SK-N-MC (cell line): ENCODE measurements around the gene SPRING1.

Experiments
- DNase-seq: peaks from one replicate; pipeline ENCODE4 v3.0.0-alpha.2; 2011; ENCODE audit warnings: low read depth, low spot score
- H3K27ac ChIP-seq: fragments of 200-600 bp; sonication (generic); 2 replicates; pipeline ENCODE4 v1.5.1; 2016; ENCODE audit warnings: mixed run types
- H3K36me3 ChIP-seq: fragments of 200-600 bp; sonication (generic); 2 replicates; pipeline ENCODE4 v1.6.1; 2017; ENCODE audit warnings: antibody characterized with exemption, low read length, mixed read lengths; ENCODE audit not compliant: insufficient read depth
- H3K4me3 ChIP-seq: fragments of 200-600 bp; sonication (generic); 2 replicates; pipeline ENCODE4 v1.5.1; 2016
- H3K9ac ChIP-seq: fragments of 200-600 bp; sonication (generic); 2 replicates; pipeline ENCODE4 v1.8.0; 2017; ENCODE audit warnings: mixed run types, mixed read lengths; ENCODE audit not compliant: insufficient read length
- H3K9me3 ChIP-seq: fragments of 200-600 bp; sonication (generic); 2 replicates; pipeline ENCODE4 v1.6.1; 2017; ENCODE audit warnings: low read depth, mild to moderate bottlenecking, antibody characterized with exemption, low read length, moderate library complexity, mixed read lengths
- EZH2 ChIP-seq: fragments of 200-600 bp; sonication (generic); IDR thresholded peaks from one replicate; pipeline ENCODE4 v1.6.1; 2017; ENCODE audit warnings: antibody characterized with exemption
- FOXP2 ChIP-seq: optimal IDR thresholded peaks from 2 replicates; pipeline ENCODE3; 2011; ENCODE audit warnings: mild to moderate bottlenecking, moderate library complexity; ENCODE audit not compliant: insufficient read depth; ENCODE audit errors: extremely low read length, control extremely low read depth
- POLR2AphosphoS5 ChIP-seq: IDR thresholded peaks from 2 replicates; pipeline ENCODE4 v1.6.1; 2012; ENCODE audit warnings: mild to moderate bottlenecking, low read depth, low read length, borderline replicate concordance

The SPRING1 gene

DNA sequence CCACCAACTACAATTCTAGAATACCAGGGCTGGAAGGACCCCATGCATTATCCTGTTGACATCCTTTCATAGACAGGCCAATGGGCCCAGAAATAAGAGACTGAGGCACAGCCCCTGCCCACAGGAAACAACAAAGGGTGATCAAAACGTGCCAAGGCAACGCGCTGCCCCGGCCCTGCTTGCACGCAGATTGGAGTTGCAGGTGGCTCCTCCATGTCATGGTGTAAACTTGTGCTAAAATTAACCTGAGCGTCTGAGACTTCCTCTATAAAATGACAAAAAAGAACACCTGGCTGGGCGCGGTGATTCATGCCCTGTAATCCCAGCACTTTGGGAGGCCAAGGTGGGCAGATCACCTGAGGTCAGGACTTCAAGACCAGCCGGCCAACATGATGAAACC lies 30.1 kb downstream of the SPRING1 start:
- no peak for DNase-seq
- H3K27ac ChIP-seq, result no peak overlapping the region
- no peak overlapping the region for H3K4me3 ChIP-seq
- no peak overlapping the region for H3K9ac ChIP-seq
- TF ChIP-seq POLR2AphosphoS5 (no peak), EZH2 (no peak), FOXP2 (no peak)
- no peaks in the 10 kb centered on the region for H3K9me3 ChIP-seq
- no peaks in the 10 kb centered on the region for H3K36me3 ChIP-seq

- H3K4me3 ChIP-seq, result no peak overlapping the region
- no peak overlapping the region for H3K9ac ChIP-seq
- H3K9me3 ChIP-seq, result no peaks in the 10 kb centered on the region
- H3K27ac ChIP-seq, result no peak overlapping the region
- DNase-seq, result no peak
- no peaks in the 10 kb centered on the region for H3K36me3 ChIP-seq
- no peak for TF ChIP-seq POLR2AphosphoS5
- TF ChIP-seq FOXP2, result no peak
- no peak for TF ChIP-seq EZH2
Measured at GRCh38 chr12:116703214-116703795, 34.6 kb downstream of the SPRING1 start.

DNA sequence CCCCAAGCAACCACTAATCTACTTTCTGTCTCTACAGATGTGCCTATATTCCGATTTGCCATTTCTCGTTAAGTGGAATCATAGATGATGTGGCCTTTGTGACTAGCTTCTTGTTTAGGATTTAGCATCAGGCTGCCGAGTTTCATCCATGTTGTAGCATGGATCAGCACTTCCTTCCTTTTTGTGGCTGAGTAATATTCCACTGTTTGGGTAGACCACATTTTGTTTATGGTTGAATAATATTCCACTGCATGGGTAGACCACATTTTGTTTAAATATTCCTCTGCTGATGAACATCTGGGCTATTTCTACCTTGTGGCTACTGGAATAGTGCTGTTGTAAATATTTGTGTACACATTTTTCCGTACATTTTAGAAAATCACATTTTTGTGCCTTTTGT lies 36.4 kb downstream of the SPRING1 start:
- DNase-seq, result no peak
- TF ChIP-seq POLR2AphosphoS5 (no peak), FOXP2 (no peak), EZH2 (no peak)

GRCh38 chr12:116700066-116700465 lies 37.8 kb downstream of the SPRING1 start:
- Histone ChIP-seq H3K36me3 (no peaks in the 10 kb centered on the region), H3K27ac (no peak overlapping the region), H3K9me3 (no peaks in the 10 kb centered on the region), H3K9ac (no peak overlapping the region), H3K4me3 (no peak overlapping the region)
- TF ChIP-seq FOXP2, result no peak
- TF ChIP-seq EZH2, result no peak
- TF ChIP-seq POLR2AphosphoS5, result no peak
- DNase-seq, result no peak

More for the DNA sequence above, 36.4 kb downstream of the SPRING1 start:
- no peak overlapping the region for H3K27ac ChIP-seq
- H3K9ac ChIP-seq, result no peak overlapping the region
- H3K36me3 ChIP-seq, result no peaks in the 10 kb centered on the region
- H3K9me3 ChIP-seq, result no peaks in the 10 kb centered on the region
- H3K4me3 ChIP-seq, result no peak overlapping the region

DNA sequence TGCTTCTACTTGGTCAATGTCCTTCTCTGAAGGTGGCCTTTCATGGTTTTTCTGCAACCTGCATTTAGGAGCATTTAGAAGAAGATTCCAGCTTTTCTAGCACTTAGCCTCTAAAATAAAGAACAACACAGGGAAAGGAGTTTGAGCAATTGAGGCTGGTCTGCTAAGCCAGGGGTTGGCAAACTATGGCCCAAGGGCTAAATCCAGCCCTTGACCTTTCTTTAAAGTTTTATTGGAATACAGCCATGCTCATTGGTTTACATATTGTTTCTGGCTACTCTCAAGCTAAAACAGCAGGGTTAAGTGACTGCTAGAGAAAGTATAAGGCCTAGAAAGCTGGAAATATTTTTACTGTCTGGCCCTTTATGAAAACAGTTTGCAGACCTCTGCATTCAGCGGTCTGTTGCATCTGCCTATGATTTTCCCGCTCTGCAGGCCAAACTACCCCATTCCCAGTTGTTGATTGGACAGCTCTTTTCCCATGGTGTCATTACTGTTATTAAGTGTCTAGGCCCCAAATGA lies 39.3 kb downstream of the SPRING1 start:
- Histone ChIP-seq H3K4me3 (no peak overlapping the region), H3K9ac (no peak overlapping the region), H3K27ac (no peak overlapping the region), H3K9me3 (no peaks in the 10 kb centered on the region), H3K36me3 (no peaks in the 10 kb centered on the region)
- no peak for DNase-seq
- TF ChIP-seq POLR2AphosphoS5, result no peak
- no peak for TF ChIP-seq FOXP2
- no peak for TF ChIP-seq EZH2

GRCh38 chr12:116698116-116698515 lies 39.8 kb downstream of the SPRING1 start:
- no peak overlapping the region for H3K27ac ChIP-seq
- TF ChIP-seq POLR2AphosphoS5 (no peak), FOXP2 (no peak), EZH2 (no peak)
- no peaks in the 10 kb centered on the region for H3K36me3 ChIP-seq
- no peak overlapping the region for H3K9ac ChIP-seq
- no peaks in the 10 kb centered on the region for H3K9me3 ChIP-seq
- no peak overlapping the region for H3K4me3 ChIP-seq
- DNase-seq, result no peak

GRCh38 chr12:116697716-116698115 lies 40.2 kb downstream of the SPRING1 start:
- TF ChIP-seq EZH2 (no peak), POLR2AphosphoS5 (no peak), FOXP2 (no peak)
- DNase-seq, result no peak
- H3K36me3 ChIP-seq, result no peaks in the 10 kb centered on the region
- no peak overlapping the region for H3K9ac ChIP-seq
- no peaks in the 10 kb centered on the region for H3K9me3 ChIP-seq
- no peak overlapping the region for H3K4me3 ChIP-seq
- H3K27ac ChIP-seq, result no peak overlapping the region

DNA sequence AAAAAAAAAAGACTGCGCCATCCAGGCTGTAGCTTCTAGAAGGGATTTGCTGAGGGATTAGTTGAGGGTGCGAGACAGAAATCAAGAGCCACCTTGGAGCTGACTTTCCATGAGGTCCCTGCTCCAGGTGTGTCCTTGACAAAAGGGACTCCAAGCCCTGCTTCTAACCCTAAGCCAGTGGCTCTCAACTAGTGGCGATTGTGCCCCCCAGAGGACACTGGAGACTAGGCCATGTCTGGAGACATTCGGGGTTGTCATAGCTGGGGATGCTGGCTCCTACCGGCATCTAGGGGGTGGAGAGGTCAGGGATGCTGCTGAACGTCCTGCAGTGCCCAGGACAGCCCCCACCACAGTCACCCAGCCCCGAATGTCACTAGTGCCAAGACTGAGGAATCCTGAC lies 40.6 kb downstream of the SPRING1 start:
- Histone ChIP-seq H3K36me3 (no peaks in the 10 kb centered on the region), H3K4me3 (no peak overlapping the region), H3K27ac (no peak overlapping the region), H3K9me3 (no peaks in the 10 kb centered on the region), H3K9ac (no peak overlapping the region)
- TF ChIP-seq POLR2AphosphoS5 (no peak), EZH2 (no peak), FOXP2 (no peak)
- DNase-seq, result no peak

DNA sequence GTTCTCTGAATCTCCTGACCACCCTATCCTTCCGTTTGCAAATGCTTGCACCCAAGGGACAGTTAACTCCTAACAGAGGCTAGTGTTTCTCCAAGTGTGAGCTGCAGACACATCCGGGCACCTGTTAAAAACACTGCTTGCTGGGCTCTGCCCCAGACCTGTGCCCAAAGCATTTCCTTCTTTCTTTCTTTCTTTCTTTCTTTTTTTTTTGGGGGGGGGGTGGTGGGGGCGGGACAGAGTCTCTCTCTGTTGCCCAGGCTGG lies 42.5 kb downstream of the SPRING1 start:
- no peak for TF ChIP-seq FOXP2
- TF ChIP-seq POLR2AphosphoS5, result no peak
- no peak for TF ChIP-seq EZH2
- Histone ChIP-seq H3K27ac (no peak overlapping the region), H3K4me3 (no peak overlapping the region), H3K9me3 (no peaks in the 10 kb centered on the region), H3K36me3 (no peaks in the 10 kb centered on the region), H3K9ac (no peak overlapping the region)
- DNase-seq, result no peak
